Measurements from ENCODE around the gene DDX39B.
"Not testable (repeated sequence)": the region's sequence is repeated elsewhere in the genome, so short reads cannot be mapped to it uniquely, and the experiment has no call there.

The DDX39B gene

GRCh38 chr6:31525932-31526591, 15.7 kb downstream of the DDX39B start:
- DNase-seq = no peak

DNA sequence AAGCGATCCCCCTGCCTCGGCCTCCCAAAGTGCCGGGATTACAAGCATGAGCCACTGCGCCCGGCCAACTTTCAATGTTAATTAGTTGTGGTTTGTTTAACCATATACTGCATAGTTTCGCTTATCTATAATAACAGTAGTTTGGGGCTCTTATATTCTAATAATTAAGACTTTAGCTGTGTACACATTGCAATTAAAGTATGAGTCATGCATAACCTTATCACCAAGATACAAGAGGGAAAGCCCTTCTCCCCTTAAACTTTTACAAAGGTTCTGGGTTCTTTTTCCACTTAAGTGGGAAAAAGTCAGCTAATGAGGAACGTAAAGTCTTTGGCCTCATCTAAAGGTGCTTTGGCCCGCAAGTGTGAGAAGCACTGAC, 16.3 kb downstream of the DDX39B start:
- DNase-seq = no peak

DNA sequence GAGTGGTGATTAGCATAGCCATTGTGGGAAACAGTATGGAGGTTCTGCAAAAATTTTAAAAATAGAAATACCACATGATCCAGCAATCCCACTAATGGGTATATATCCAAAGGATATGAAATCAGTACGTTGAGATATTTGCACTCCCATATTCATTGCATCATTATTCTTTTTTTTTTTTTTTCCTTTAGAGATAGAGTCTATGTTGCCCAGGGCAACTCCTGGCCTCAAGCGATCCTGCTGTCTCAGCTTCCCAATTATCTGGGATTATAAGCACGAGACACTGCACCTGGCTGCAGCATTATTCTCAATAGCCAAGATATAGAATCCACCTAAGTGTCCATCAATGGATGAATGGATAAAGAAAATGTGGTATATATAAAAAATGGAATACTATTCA, 20.0 kb downstream of the DDX39B start:
- no peak for DNase-seq

GRCh38 chr6:31513456-31514165, 28.2 kb downstream of the DDX39B start:
- DNase-seq = no peak

DNA sequence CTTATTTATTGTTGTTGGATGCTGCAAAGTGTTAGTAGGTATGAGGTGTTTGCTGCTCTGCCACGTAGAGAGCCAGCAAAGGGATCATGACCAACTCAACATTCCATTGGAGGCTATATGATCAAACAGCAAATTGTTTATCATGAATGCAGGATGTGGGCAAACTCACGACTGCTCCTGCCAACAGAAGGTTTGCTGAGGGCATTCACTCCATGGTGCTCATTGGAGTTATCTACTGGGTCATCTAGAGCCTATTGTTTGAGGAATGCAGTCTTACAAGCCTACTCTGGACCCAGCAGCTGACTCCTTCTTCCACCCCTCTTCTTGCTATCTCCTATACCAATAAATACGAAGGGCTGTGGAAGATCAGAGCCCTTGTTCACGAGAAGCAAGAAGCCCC, 31.8 kb downstream of the DDX39B start:
- DNase-seq = no peak

GRCh38 chr6:31509036-31509435, 32.8 kb downstream of the DDX39B start:
- DNase-seq = not testable (repeated sequence)

DNA sequence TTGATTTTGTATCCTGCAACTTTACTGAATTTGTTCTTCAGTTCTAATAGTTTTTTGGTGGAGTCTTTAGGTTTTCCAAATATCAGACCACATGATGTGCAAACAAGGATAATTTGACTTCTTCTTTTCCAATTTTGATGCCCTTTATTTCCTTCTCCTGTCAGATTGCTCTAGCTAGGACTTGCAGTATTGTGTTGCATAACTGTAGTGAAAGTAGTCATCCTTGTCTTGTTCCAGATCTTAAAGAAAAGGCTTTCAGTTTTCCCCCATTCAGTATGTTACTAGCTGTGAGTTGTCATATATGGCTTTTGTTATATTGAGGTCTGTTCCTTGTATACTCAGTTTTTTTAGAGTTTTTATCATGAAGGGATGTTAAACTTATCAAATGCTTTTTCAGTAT, 39.2 kb downstream of the DDX39B start:
- DNase-seq = no peak

GRCh38 chr6:31499648-31500047, 42.2 kb downstream of the DDX39B start:
- DNase-seq = not testable (repeated sequence)

DNA sequence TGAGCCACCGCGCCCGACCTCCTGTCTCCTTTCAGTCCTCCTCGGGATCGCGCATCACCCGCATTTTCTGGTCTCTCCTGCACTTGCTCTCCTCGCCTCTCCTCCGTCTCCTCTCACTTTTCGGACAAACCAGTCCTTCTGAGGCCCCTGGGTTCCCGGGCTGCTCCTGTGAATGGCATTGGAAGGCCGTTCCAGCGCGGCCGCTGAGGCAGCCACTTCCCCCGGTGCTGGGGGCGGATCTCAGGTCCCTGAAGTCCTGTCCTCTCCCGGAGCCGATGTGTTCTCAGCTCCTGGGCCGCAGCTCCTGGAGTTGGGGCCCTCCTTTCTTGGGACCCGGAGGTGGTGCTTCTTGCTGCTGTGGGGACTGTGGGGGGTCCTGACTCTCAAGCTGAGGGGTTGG, 43.1 kb downstream of the DDX39B start:
- no peak for DNase-seq

DNA sequence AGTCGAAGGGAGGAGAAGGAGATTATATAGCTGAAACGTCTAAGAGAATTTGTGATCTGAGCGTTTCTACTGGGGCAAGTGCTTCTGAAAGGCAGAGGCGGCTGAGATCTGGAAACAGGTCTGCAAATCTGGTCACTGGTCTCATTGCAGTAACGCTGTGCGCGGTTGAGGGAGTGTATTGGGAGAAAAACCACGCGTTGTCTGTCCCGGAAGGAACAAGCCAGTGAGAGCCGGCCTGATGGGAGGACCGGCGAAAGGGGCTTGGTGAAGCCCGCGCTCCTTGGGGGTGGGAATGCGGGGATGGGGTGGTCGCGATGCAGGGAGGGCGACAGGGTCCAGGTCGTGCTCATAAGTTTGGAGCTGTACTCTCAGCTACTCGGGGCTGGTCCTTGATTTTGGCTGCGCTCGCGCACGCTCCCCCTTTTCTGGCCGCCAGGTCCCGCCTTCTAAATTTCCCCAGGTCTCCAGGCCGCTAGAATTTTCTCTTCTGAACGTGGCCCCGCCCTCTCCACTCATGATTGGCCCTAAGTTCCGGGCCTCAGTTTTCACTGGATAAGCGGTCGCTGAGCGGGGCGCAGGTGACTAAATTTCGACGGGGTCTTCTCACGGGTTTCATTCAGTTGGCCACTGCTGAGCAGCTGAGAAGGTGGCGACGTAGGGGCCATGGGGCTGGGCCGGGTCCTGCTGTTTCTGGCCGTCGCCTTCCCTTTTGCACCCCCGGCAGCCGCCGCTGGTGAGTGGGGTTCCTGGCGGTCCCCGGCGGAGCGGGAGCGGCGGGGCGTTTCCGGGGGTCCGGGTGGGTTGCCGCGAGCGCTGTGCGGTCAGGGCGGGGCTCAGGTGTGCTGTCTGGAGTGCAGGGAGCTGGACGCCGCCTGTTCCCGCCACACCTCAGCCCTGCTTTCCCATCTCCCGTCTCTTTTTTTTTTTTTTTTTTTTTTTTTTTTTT, 44.0 kb downstream of the DDX39B start, which contains the start of gene MICB:
Gene MICB, plus strand, starts transcription at position 615 of the 946 bp plus-strand sequence. Its CDS starts 49 bp downstream, at position 664.
- DNase-seq = peak; percentile 91

DNA sequence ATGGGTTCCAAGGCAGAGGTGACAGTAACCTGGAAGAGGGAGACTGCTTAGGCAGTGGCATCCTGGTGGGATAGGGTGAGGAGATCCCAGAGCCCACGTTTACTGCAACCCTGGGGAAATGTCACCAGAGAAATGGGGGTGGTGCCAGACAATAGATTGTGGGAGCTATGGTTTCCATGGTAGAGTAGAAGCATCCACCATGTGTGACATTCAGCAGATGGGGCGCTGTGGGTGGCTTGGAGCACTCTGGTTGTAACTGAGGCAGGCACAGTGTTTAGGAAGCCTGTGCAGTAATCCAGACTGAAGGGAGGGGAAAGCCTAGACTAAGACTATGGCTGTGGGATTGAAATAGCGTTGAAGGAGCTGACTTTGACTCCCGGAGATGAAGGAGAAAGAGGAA, 45.0 kb downstream of the DDX39B start:
- not testable (repeated sequence) for DNase-seq

DNA sequence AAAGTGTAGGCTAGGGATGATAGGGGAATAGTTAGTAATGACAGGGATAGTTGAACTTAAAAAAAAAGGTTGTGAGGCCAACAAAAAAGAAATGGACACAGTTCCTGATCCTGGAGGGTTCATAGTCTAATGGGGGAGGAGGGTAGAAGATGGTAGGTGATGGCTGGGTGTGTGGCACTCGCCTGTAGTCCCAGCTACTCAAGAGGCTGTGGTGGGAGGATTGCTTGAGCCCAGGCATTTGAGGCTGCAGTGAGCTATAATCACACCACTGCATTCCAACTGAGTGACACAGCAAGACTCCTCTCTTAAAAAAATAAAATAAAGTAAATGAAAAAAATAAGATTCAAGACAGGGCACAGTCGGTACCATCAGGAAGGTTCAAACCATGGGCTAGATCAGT, 46.2 kb downstream of the DDX39B start:
- DNase-seq = no peak

DNA sequence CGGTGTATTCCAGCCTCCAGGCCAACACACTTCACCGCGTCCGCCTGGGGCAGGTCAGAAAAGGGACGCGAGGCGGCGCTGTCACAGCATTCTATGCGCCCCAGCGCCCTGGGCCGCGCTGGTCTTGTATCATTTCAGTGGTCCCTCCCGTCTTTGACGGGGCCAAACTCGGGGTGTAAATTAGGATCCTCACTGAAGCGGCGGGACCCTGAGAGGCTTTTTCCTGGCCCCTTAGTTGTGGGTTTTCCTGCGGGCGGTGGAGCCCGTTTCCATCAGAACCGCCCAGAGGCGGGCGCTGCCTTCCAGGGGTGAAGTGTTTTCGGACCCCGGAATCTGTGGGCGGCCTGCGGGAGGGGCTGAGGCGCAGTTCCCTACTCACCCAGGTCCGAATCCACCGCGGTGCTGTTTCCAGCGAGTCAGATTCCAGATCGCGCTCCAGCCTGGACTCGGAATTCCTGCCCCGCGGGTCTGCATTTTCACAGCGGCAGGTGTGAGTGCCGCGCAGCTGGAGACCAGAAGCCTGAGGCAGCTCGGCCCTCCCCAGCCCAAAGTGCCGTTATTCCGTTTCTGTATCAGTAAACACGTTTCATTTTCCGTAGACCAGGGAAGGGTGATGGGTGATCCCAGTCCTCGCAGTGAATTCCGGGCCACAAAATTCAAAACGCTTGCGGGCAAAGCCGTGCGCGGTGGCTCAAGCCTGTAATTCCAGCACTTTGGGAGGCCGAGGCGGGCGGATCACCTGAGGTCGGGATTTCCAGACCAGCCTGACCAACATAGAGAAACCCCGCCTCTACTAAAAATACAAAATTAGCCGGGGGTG, 47.7 kb downstream of the DDX39B start:
- peak; percentile 86 for DNase-seq

- DNase-seq = not testable (repeated sequence)
These were observed 48.3 kb downstream of the DDX39B start for GRCh38 chr6:31493550-31493874.

DNA sequence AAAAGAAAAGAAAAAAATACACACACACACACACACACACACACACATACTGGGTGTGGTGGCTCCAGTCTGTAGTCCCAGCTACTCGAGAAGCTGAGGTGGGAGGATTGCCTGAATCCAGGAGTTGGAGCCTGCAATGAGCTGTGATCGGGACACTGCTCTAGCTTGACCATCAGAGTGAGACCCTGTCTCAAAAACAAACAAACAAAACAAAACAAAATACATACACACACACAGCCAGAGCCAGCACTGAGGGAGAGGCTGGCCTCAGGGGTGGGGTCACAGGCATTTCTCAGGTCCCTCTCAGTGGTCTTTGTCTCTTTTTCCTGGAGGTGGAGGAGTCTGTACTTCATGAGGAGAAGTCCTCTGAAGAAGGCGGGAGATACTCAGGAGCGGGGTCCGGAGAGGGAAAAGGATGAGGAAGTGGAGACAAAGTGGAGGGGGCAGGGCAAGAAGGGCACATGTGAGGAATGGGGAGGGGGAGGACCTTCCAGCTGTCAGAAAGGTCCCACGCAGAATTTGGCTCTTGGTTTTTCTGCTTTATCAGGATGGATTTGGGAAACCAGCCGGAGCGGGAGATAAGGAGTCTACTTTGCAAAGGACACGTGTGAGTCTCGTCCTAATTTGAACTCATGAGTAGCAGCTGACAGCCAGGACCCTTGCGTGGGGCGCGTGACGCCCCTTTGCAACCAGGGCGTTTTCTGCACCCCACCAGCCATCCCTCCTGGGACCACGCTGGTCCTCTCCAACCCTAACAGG, 51.5 kb downstream of the DDX39B start:
- DNase-seq = no peak

DNA sequence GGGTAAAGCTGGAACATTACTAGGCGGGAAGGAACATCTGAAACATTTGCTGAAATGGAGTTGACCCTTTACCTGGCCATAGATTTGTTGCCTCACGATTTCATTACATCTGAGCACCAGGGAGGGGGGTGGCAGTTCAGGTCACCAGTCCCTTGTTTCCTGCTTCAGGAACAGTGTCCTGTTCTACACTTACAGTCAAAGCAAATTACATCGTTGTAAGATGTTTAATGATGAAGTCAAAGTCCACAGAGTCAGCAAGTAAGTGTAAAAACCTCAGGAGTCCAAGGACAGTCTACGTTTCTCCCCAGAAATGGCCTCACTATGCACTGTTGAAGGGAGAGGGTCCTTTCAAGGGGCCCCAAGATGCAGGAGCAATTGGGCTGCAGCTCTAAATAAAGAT, 52.7 kb downstream of the DDX39B start:
- DNase-seq = no peak

DNA sequence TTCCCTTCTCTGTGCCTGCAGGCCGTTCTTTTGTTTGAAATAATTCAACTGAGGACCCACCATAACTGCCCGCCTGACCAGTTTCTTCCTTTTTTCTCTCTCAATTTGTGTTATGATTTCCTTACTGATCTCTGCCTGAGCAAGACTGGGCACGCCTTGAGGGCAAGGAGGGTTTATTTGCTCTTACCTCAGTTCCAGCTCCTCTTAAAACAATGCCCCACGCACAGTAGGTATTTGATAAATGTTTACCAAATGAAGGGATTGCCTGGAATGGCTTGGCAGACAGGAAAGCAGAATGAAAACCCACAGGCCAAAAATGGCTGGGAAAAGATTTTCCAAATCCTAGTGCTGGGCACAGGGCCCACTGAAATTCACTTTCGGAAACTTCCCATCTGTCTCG, 54.1 kb downstream of the DDX39B start:
- DNase-seq = not testable (repeated sequence)

GRCh38 chr6:31486065-31486837, 55.6 kb downstream of the DDX39B start:
- not testable (repeated sequence) for DNase-seq

DNA sequence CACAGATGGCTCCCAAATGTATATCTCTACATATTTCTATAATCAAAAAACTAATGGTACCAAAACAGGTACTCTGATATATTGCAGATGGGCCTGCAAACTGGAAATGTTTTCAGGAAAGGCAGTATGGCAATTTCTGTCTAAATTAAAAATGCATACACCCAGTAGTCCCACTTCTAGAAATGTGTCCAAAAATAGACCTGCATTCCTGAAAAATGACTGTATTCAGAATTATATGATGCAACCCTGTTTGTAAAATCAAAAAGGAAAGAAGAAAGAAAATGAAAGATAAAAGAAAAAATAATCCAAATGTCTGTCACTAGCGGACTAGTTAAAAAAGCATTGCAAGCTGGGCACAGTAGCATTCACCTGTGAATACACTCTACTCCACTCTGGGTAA, 56.7 kb downstream of the DDX39B start:
- no peak for DNase-seq

GRCh38 chr6:31483392-31483791, 58.4 kb downstream of the DDX39B start:
- DNase-seq = no peak

GRCh38 chr6:31480574-31480973, 61.2 kb downstream of the DDX39B start:
- DNase-seq = no peak
